Fibroblast of skin of right quadriceps (primary cell): ENCODE data around the gene SCLY.
A peak's percentile ranks its signal among the peaks of the same experiment; 100 is the strongest.

Experiments used
- DNase-seq: peaks from one replicate; pipeline ENCODE4 v3.0.0-alpha.2; 2013

SCLY gene

GRCh38 chr2:238141541-238142318 lies 80.9 kb downstream of the SCLY start:
- peak; percentile 59 for DNase-seq

DNA sequence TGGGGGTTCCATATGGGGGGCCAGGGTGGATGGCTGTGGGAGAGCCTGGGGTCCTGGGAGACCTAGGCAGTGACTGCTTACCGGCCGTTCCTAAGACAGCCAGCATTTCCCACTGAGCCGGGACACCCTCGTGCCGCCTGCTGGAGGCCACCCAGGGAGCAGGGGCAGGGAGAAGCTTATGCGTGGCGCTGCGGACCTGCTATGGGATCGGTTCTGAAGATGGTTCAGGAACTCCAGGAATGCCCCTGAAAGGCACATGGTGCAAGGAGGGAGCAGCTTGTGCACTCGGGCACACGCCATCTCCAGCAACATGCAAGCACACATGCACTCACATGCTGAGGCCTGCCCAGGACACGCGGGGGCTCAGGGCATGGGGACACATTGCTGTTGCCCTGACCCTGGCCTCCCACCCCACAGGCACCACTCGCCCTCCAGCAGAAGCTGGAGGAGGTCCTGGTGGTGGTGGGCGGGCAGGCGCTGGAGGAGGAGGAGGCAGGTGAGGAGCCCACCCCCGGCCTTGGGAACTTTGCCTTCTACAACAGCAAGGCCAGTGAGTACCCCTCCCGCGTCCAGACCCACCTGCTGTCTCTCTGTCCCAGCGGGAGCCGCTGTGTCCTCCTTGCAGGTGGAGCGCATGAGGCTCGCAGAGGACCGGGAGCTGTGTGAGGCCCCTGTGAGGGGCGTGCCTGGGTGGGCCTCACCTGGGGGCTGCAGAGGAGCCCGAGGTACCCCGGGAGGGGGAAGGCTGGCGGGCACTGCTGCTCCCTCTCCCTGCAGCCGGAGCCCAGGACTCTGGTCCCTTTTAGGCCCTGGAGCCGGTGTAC lies 81.8 kb downstream of the SCLY start:
- peak; percentile 14 for DNase-seq

DNA sequence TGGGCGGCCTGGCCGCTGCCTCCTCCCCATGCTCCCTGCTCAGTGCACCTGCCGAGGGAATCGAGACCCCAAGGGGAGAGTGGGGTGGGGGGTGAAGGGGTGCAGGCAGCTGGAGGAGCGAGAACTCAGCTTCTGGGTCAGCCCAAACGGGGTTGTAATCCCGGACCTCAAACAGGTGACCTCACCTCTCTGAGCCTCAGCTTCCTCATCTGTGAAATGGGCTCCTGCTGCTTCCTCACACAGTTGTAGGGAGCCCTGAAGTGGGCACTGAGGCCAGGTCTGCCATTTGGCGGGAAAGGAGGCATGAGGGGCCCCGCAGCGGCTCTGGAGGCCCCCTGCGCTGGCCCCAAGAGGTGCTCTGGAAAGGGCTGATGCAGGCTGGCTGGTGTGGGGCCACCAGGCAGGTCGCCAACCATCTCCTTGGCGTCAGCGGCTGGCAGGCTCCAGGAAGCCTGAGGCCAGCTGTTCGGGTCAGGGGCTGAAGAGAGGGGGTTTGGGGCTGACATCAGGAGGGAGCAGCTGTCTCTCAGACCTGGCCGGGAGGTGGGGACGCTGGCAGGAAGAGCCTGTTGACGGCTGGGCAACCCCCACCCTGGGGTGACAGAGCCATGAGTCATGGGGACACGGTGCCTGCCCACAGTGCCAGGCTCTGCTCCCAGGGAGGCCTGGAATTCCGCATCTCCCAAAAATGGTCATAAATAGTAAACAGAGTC lies 82.6 kb downstream of the SCLY start:
- DNase-seq = peak; percentile 67

DNA sequence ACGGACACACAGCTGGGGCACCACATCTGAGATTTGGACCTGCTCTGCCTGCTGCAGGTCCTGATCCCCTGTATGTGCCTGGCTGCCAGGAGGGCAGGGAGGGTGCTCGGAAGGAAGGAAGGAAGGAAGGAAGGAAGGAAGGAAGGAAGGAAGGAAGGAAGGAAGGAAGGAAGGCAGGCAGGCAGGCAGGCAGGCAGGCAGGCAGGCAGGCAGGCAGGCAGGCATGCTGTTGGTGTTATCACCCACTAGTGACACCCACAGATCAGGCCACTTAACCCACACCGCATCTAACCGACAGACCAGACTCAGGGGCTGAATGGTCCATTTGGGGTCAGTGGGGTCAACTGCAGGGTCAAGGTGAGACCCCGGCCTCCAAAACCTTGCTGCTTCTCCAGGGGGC lies 83.5 kb downstream of the SCLY start:
- DNase-seq = no peak

- no peak for DNase-seq
These were observed 84.2 kb downstream of the SCLY start for GRCh38 chr2:238145046-238145445.

- no peak for DNase-seq
These were observed 85.0 kb downstream of the SCLY start for GRCh38 chr2:238145851-238146250.

- DNase-seq = no peak
These were observed 86.2 kb downstream of the SCLY start for GRCh38 chr2:238146884-238147544.

GRCh38 chr2:238148981-238149380 lies 88.2 kb downstream of the SCLY start:
- DNase-seq = no peak
